ENCODE results near the gene ORAI1.

The ORAI1 gene

DNA sequence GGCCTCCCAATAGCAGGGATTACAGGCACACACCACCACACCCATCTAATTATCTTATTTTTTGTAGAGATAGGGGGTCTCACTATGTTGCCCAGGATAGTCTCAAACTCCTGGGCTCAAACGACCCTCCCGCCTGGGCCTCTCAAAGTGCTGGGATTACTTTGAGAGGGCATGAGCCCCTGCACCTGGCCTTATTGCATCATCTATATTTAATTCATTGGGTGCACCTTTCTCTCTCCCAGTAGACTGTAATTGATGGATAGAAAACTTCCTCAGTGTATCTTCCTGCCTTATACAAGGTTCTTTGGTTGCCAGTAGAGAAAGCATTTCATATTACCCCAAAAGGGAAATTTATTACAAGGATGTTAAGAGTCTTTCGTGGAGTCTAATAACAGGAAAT is 52.0 kb downstream of the ORAI1 start:
- no peak for TF ChIP-seq ZFX (IDR thresholded peaks at IDR 0.05)
- TF ChIP-seq, protein P1, sequence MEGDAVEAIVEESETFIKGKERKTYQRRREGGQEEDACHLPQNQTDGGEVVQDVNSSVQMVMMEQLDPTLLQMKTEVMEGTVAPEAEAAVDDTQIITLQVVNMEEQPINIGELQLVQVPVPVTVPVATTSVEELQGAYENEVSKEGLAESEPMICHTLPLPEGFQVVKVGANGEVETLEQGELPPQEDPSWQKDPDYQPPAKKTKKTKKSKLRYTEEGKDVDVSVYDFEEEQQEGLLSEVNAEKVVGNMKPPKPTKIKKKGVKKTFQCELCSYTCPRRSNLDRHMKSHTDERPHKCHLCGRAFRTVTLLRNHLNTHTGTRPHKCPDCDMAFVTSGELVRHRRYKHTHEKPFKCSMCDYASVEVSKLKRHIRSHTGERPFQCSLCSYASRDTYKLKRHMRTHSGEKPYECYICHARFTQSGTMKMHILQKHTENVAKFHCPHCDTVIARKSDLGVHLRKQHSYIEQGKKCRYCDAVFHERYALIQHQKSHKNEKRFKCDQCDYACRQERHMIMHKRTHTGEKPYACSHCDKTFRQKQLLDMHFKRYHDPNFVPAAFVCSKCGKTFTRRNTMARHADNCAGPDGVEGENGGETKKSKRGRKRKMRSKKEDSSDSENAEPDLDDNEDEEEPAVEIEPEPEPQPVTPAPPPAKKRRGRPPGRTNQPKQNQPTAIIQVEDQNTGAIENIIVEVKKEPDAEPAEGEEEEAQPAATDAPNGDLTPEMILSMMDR (conservative IDR thresholded peaks at IDR 0.05): no peak
- H3K27ac ChIP-seq: peak overlapping the region; percentile 63

DNA sequence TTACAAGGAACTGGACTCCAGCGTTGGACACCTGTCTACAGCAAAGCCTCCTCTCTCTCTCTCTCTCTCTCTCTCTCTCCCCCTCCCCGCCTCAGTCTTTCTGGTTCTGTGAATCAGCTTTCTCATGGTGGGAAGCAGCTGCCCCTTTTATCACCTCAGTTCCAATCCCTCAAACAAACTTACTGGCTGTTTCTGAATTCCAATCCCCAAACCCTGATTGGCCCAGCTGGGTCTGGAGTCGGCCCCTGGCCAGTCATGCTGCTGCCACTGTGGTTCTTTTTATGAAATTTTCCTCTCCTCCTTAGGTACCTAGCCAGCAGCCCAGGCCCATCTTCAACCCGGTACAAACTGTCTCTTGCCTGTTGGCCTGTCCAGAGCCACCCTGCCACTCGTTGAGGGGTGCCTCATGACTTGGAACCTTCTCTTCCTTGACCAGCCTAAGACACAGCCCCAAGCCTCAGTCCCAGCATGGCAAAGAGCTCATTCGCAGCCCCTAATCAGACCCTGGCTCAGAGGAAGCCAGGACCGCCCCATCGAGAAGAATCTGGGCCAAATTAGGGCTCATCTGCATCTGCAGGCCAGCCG is 52.5 kb downstream of the ORAI1 start:
- TF ChIP-seq, protein P1 (conservative IDR thresholded peaks at IDR 0.05): no peak
- no peak for TF ChIP-seq ZFX (IDR thresholded peaks at IDR 0.05)
- H3K27ac ChIP-seq: peak overlapping the region; percentile 63

DNA sequence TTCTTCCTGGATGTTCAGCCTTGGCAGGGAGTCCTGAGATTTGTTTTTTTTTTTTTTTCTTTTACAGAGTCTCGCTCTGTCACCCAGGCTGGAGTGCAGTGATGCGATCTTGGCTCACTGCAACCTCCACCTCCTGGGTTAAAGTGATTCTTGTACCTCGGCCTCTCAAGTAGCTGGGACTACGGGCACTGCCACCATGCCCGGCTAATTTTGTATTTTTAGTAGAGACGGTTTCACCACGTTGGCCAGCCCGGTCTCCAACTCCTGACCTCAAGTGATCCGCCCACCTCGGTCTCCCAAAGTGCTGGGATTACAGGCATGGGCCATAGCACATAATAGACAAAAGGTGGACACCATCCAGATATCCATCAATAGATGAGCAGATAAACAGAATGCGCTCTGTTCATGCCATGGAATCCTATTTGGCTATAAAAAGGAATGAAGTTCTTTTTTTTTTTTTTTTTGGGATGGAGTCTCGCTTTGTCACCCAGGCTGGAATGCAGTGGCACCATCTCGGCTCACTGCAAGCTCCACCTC is 53.4 kb downstream of the ORAI1 start:
- peak overlapping the region; percentile 63; the same call in 1 of the 2 replicates for H3K27ac ChIP-seq

DNA sequence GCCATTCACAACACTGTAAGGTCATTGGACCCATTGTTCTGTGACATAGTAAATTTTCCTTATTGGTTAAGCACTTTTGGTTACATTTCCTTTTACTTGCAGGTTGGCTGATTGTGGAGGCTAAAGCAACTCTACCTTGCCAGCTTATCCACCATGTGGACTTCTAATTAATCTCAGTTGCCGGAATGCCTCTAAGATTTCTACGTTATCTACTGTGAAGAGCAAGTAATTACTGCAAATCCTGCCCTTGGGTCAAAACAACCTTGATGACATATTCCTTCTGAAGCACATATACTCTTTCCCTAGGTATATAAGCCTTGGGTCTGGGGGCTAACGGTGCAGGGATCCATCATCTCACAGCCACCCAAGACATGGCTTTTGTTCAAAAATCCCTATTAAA is 62.6 kb downstream of the ORAI1 start:
- H3K27ac ChIP-seq: no peak overlapping the region
- TF ChIP-seq, protein P1 (conservative IDR thresholded peaks at IDR 0.05): no peak
- no peak for TF ChIP-seq ZFX (IDR thresholded peaks at IDR 0.05)

DNA sequence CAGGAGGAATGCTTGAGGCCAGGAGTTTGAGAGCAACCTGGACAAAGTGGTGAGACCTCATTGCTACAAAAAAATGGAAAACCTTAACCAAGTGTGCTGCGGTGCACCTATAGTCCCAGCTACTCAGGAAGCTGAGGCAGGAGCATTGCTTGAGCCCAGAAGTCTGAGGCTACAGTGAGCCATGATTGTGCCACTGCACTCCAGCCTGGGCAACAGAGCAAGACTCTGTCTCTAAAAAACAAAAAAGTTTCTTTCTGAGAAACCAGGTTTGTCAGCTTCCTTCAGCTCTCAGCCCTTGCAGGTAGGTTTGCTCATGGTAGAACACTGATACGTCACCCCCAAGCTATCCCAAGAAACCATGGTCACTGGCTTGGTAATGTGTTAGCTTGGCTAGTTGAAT is 63.1 kb downstream of the ORAI1 start:
- H3K27ac ChIP-seq: no peak overlapping the region
- no peak for TF ChIP-seq ZFX (IDR thresholded peaks at IDR 0.05)
- TF ChIP-seq, protein P1 (conservative IDR thresholded peaks at IDR 0.05): no peak
